Breast epithelium (tissue), 3 donors: ENCODE results near the gene IRF2BP2.

Experiments used
- CTCF ChIP-seq, 3 donors: fragments of 450-650 bp; IDR thresholded peaks; one replicate each; pipeline ENCODE4 v1.5.1; 2016 to 2017; ENCODE audit warnings: antibody characterized with exemption in 3 of 3, mild to moderate bottlenecking in 3 of 3, moderate library complexity in 3 of 3
- POLR2A ChIP-seq: fragments of 450-650 bp; IDR thresholded peaks from one replicate; pipeline ENCODE4 v1.6.1; 2016; ENCODE audit warnings: antibody characterized with exemption, mild to moderate bottlenecking, moderate library complexity
- POLR2AphosphoS5 ChIP-seq, 3 donors: sonication (generic); formaldehyde crosslinking; IDR thresholded peaks; one replicate each; pipeline ENCODE4 v1.6.1; 2017; ENCODE audit warnings: antibody characterized with exemption in 3 of 3

- TF ChIP-seq CTCF (IDR thresholded peaks at IDR 0.05) (no peak), POLR2AphosphoS5 (IDR thresholded peaks at IDR 0.05) (no peak), POLR2A (no peak)
These were observed 44.2 kb upstream of the IRF2BP2 start for GRCh38 chr1:234654002-234654733.
